K562 (cell line): Measurements from ENCODE around the gene WBP1. TPM values are rescaled to one million over a fixed set of nuclear protein-coding genes. Genes with fewer than 3 reads are reported as not detected.

Experiments used
- ATAC-seq: fragments of 200-7000 bp; cut with Tn5 transposase; 3 replicates; pipeline ENCODE4 v1.9.1; 2020; ENCODE audit warnings: moderate library complexity
- BruUV-seq: library from RNA; stranded (reverse); fragments of 400-500 nt; replicated peaks from 2 replicates; lab custom pipeline; 2021; lab: Mats Ljungman, UMichigan
- CTCF ChIA-PET: fragments of 300-600 bp; formaldehyde crosslinking; extraction: SDS; loops from one replicate; lab custom pipeline; 2021; ENCODE audit warnings: low intra/inter-chr PET ratio; lab: Yijun Ruan, JAX
- POLR2A ChIA-PET: fragments of 300-600, 350-650 bp; sonication (Branson Sonifier 250); formaldehyde crosslinking; extraction: SDS; loops from one replicate; lab custom pipeline; 2021; ENCODE audit warnings: antibody characterized with exemption, inconsistent platforms; lab: Yijun Ruan, JAX
- DNase-seq, 4 experiments: peaks; one replicate each; pipeline versions ENCODE4 v3.0.0 to v3.0.0-alpha.2; 2011 to 2018; ENCODE audit warnings: low spot score in 3 of 4, mixed read lengths in 3 of 4; ENCODE audit errors: extremely low read depth in 1 of 4
- FAIRE-seq: peaks from 2 replicates; lab custom pipeline; 2011; peaks lifted over from hg19 to GRCh38; lab: Jason Lieb, UNC
- H2AFZ ChIP-seq: 2 replicates; pipeline ENCODE4 v1.6.0; 2011; ENCODE audit warnings: low read depth, low read length, control low read depth, inconsistent platforms
- H3K27ac ChIP-seq: fragments of 200-600 bp; 3 replicates; pipeline ENCODE4 v1.8.0; 2011; ENCODE audit warnings: low read depth, mild to moderate bottlenecking, control low read depth, inconsistent platforms, low read length, moderate library complexity, mixed read lengths; ENCODE audit errors: extremely low read depth
- H3K27me3 ChIP-seq, 2 experiments: fragments of 300-600 bp in 1 of 2; 2 replicates in 1 of 2; 3 replicates in 1 of 2; pipeline versions ENCODE4 v1.6.0 to v1.8.0; 2011; ENCODE audit warnings: inconsistent platforms in 2 of 2, low read length in 2 of 2, mild to moderate bottlenecking in 1 of 2, mixed read lengths in 1 of 2, moderate library complexity in 1 of 2; ENCODE audit not compliant: control insufficient read depth in 2 of 2, insufficient read depth in 2 of 2
- H3K36me3 ChIP-seq: fragments of 300-600 bp; 3 replicates; pipeline ENCODE4 v1.8.0; 2011; ENCODE audit warnings: mild to moderate bottlenecking, low read length, inconsistent platforms; ENCODE audit not compliant: control insufficient read depth, insufficient read depth
- H3K4me1 ChIP-seq, 2 experiments: fragments of 200-600 bp in 1 of 2; replicated peaks in 1 of 2; 2 replicates in 1 of 2; 3 replicates in 1 of 2; pipeline versions ENCODE4 v1.5.1 to v1.8.0; 2011; ENCODE audit warnings: inconsistent platforms in 2 of 2, low read length in 2 of 2, mild to moderate bottlenecking in 1 of 2, mixed read lengths in 1 of 2, moderate library complexity in 1 of 2; ENCODE audit not compliant: control insufficient read depth in 2 of 2, insufficient read depth in 2 of 2
- H3K4me2 ChIP-seq: 2 replicates; pipeline ENCODE4 v1.6.1; 2011; ENCODE audit warnings: low read length, control low read depth, inconsistent platforms, mixed read lengths; ENCODE audit not compliant: insufficient read depth
- H3K4me3 ChIP-seq: fragments of 200-600 bp; sonication (generic), shearing (Covaris generic); 2 replicates; pipeline ENCODE4 v1.5.1; 2016; ENCODE audit warnings: control low read depth, inconsistent platforms
- H3K79me2 ChIP-seq: fragments of 200-600 bp; 3 replicates; pipeline ENCODE4 v1.8.0; 2011; ENCODE audit warnings: low read length, inconsistent platforms; ENCODE audit not compliant: control insufficient read depth, insufficient read depth
- H3K9ac ChIP-seq, 2 experiments: 2 replicates each; pipeline versions ENCODE4 v1.6.0 to v1.6.1; 2011; ENCODE audit warnings: low read depth in 2 of 2, low read length in 2 of 2, control low read depth in 1 of 2, inconsistent platforms in 1 of 2, mild to moderate bottlenecking in 1 of 2, mixed read lengths in 1 of 2; ENCODE audit not compliant: insufficient read depth in 1 of 2
- H3K9me1 ChIP-seq: one replicate; pipeline ENCODE4 v1.6.0; 2011; ENCODE audit warnings: inconsistent platforms, mild to moderate bottlenecking, low read length, moderate library complexity; ENCODE audit not compliant: control insufficient read depth, insufficient read depth
- H3K9me3 ChIP-seq: replicated peaks from 2 replicates; pipeline ENCODE4 v1.5.1; 2011; ENCODE audit warnings: low read depth, low read length, inconsistent platforms; ENCODE audit not compliant: control insufficient read depth, insufficient read depth
- H4K20me1 ChIP-seq: replicated peaks from 2 replicates; pipeline ENCODE4 v1.6.1; 2011; ENCODE audit warnings: low read length, inconsistent platforms, mixed read lengths; ENCODE audit not compliant: control insufficient read depth, insufficient read depth
- ILF3 ChIP-seq: fragments of 450-650 bp; IDR thresholded peaks from 2 replicates; pipeline ENCODE4 v1.6.1; 2018; ENCODE audit warnings: antibody characterized with exemption, mild to moderate bottlenecking, moderate library complexity, borderline replicate concordance
- PHB ChIP-seq: fragments of 250-450 bp; sonication (Bioruptor Pico); IDR thresholded peaks from 2 replicates; pipeline ENCODE4 v1.5.0; 2021
- RUNX1 ChIP-seq: sonication (generic); IDR thresholded peaks from 2 replicates; pipeline ENCODE4 v1.6.1; 2016; ENCODE audit warnings: antibody characterized with exemption, low read depth
- YBX1 ChIP-seq: fragments of 450-650 bp; IDR thresholded peaks from 2 replicates; pipeline ENCODE4 v1.7.1; 2016; ENCODE audit warnings: mild to moderate bottlenecking
- ZNF639 ChIP-seq, 2 experiments: fragments of 200-800 bp in 1 of 2; sonication (Bioruptor generic) in 1 of 2; sonication (generic) in 1 of 2; formaldehyde crosslinking in 1 of 2; IDR thresholded peaks in 1 of 2; conservative IDR thresholded peaks in 1 of 2; 2 replicates each; pipeline versions ENCODE4 v1.5.0 to v1.6.1; 2016 to 2020; ENCODE audit warnings: missing compliant biosample characterization in 1 of 2, missing genetic modification characterization in 1 of 2, missing genetic modification reagents in 1 of 2
- WGBS: fragments of 100-300 bp; shearing (Covaris generic); methylation state at CpG from one replicate; pipeline ENCODE4 v1.1.6; 2016; ENCODE audit warnings: low coverage, mixed read lengths; ENCODE audit not compliant: insufficient coverage; ENCODE audit errors: missing lambda C conversion rate; 5-methylcytosine and 5-hydroxymethylcytosine counted together
- in situ Hi-C: fragments of 300-500 bp; cut with MboI; formaldehyde crosslinking; loops from 4 replicates; pipeline ENCODE4 v1.15.0; 2018; ENCODE audit warnings: inconsistent platforms, mixed read lengths
- intact Hi-C: fragments of 100-400 bp; cut with micrococcal nuclease; formaldehyde crosslinking; loops from 2 replicates; pipeline ENCODE4 v1.14.2; 2022
- polyA plus RNA-seq, 8 experiments: library from polyadenylated mRNA; depleted of rRNA in 4 of 8; stranded (reverse) in 5 of 8; unstranded in 3 of 8; fragments of >200 nt; fragmentation: Nextera tagmentation in 2 of 8; fragmentation: Illumina TruSeq in 1 of 8; extraction: Ambion mirVana in 2 of 8; extraction: Trizol in 1 of 8; gene quantifications; 2 replicates each; pipeline versions ENCODE4 v1.2.1 to v1.2.3, GENCODE V29; 2011 to 2014; ENCODE audit warnings: inconsistent platforms in 1 of 8, missing spikeins in 1 of 8
- total RNA-seq, 7 experiments: library from RNA; depleted of rRNA in 6 of 7; stranded (reverse); fragments of >200 nt in 6 of 7; fragmentation: Illumina TruSeq in 2 of 7; extraction: Trizol in 2 of 7; gene quantifications; 2 replicates each; pipeline versions ENCODE4 v1.2.1 to v1.2.3, GENCODE V29; 2011 to 2021; ENCODE audit warnings: low replicate concordance in 1 of 7
- TF ChIP-seq, protein P1 (sequence below): sonication (generic); formaldehyde crosslinking; IDR thresholded peaks from 2 replicates; pipeline ENCODE4 v1.8.1; 2022; ENCODE audit warnings: missing genetic modification reagents
- TF ChIP-seq, protein P2 (sequence below), 2 experiments: fragments of 450-650 bp; formaldehyde crosslinking in 1 of 2; IDR thresholded peaks; 2 replicates each; pipeline versions ENCODE4 v1.4.0 to v1.6.1; 2014 to 2020; ENCODE audit warnings: mild to moderate bottlenecking in 2 of 2, borderline replicate concordance in 1 of 2, low read depth in 1 of 2
- TF ChIP-seq, protein P3 (sequence below): sonication (generic); formaldehyde crosslinking; IDR thresholded peaks from 2 replicates; pipeline ENCODE4 v1.5.0; 2020; ENCODE audit warnings: missing genetic modification reagents

WBP1 gene
- total and polyA plus RNA-seq, 9 of the 15 experiments (the other 6 are each of a cell fraction or from before 2014, with no cell fraction given) = 1.9 to 27.7 (median 14.2) TPM

DNA sequence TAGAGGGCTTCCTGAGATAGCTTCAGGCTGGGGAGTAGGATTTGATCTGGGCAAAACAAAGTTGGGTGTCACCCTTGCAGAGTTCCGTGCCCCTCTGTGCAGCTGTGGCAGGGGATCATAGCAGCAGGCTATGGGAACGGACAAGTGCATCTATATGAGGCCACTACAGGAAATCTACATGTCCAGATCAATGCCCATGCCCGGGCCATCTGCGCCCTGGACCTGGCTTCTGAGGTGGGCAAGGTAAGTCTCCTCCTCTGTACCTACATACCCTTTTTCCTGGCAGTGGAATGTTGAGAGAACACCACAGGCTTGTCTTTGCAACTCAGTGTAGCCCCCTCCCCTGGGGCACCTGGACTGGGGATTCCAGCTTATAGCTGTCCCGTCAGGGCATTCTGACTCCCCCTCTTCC lies 33.2 kb upstream of the WBP1 start (continued):
- no peak for TF ChIP-seq PHB (CRISPR knock-in tag)
- TF ChIP-seq, protein P1, sequence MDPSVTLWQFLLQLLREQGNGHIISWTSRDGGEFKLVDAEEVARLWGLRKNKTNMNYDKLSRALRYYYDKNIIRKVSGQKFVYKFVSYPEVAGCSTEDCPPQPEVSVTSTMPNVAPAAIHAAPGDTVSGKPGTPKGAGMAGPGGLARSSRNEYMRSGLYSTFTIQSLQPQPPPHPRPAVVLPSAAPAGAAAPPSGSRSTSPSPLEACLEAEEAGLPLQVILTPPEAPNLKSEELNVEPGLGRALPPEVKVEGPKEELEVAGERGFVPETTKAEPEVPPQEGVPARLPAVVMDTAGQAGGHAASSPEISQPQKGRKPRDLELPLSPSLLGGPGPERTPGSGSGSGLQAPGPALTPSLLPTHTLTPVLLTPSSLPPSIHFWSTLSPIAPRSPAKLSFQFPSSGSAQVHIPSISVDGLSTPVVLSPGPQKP (CRISPR knock-in tag) = no peak
- TF ChIP-seq, all 486 proteins: peak for 0

GRCh38 chr2:74425523-74425922 lies 32.7 kb upstream of the WBP1 start:
- ATAC-seq (no peak), FAIRE-seq (no peak), DNase-seq (no peak)
- H4K20me1 ChIP-seq = no peaks in the 10 kb centered on the region
- no peak overlapping the region for H3K4me3 ChIP-seq
- H3K4me1 ChIP-seq = peaks cover 3 to 27% of the 10 kb centered on the region in 2 experiments; a peak in 3 of 5 replicates
- ChIA-PET POLR2A (interaction anchor here (0.7 to 2.1 kb wide), 3 partner anchors 15 to 605 kb away, joined by 3 to 5 read pairs (median 3); no protein-coding TSS in a partner anchor), CTCF (no interaction called here)
- no peak overlapping the region for H3K4me2 ChIP-seq
- H3K27ac ChIP-seq = no peak overlapping the region
- H3K9me3 ChIP-seq = no peaks in the 10 kb centered on the region
- no peak overlapping the region for H3K9ac ChIP-seq
- no TSS peak for BruUV-seq
- H3K36me3 ChIP-seq = no peaks in the 10 kb centered on the region
- no peaks in the 10 kb centered on the region for H3K79me2 ChIP-seq
- H3K27me3 ChIP-seq = peaks cover 0 to 8% of the 10 kb centered on the region in 2 experiments; a peak in 2 of 5 replicates
- intact Hi-C loops (no loop called here), in situ Hi-C loops (no loop called here)
- WGBS = 63% methylated on average over 7 of the region's 7 CpGs
- no peaks in the 10 kb centered on the region for H3K9me1 ChIP-seq
- H2AFZ ChIP-seq = no peak overlapping the region
- TF ChIP-seq, protein P2, sequence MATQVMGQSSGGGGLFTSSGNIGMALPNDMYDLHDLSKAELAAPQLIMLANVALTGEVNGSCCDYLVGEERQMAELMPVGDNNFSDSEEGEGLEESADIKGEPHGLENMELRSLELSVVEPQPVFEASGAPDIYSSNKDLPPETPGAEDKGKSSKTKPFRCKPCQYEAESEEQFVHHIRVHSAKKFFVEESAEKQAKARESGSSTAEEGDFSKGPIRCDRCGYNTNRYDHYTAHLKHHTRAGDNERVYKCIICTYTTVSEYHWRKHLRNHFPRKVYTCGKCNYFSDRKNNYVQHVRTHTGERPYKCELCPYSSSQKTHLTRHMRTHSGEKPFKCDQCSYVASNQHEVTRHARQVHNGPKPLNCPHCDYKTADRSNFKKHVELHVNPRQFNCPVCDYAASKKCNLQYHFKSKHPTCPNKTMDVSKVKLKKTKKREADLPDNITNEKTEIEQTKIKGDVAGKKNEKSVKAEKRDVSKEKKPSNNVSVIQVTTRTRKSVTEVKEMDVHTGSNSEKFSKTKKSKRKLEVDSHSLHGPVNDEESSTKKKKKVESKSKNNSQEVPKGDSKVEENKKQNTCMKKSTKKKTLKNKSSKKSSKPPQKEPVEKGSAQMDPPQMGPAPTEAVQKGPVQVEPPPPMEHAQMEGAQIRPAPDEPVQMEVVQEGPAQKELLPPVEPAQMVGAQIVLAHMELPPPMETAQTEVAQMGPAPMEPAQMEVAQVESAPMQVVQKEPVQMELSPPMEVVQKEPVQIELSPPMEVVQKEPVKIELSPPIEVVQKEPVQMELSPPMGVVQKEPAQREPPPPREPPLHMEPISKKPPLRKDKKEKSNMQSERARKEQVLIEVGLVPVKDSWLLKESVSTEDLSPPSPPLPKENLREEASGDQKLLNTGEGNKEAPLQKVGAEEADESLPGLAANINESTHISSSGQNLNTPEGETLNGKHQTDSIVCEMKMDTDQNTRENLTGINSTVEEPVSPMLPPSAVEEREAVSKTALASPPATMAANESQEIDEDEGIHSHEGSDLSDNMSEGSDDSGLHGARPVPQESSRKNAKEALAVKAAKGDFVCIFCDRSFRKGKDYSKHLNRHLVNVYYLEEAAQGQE (IDR thresholded peaks at IDR 0.05; ENCODE audit: borderline replicate concordance) = no peak
- TF ChIP-seq, protein P2 (CRISPR knock-in tag; IDR thresholded peaks at IDR 0.05; ENCODE audit: low read depth) = no peak
- no peak for TF ChIP-seq RUNX1
- no peak for TF ChIP-seq YBX1
- TF ChIP-seq ZNF639 (CRISPR knock-in tag; conservative IDR thresholded peaks at IDR 0.05 in 1 of 2, IDR thresholded peaks at IDR 0.05 in 1 of 2) = no peak
- TF ChIP-seq, protein P3, sequence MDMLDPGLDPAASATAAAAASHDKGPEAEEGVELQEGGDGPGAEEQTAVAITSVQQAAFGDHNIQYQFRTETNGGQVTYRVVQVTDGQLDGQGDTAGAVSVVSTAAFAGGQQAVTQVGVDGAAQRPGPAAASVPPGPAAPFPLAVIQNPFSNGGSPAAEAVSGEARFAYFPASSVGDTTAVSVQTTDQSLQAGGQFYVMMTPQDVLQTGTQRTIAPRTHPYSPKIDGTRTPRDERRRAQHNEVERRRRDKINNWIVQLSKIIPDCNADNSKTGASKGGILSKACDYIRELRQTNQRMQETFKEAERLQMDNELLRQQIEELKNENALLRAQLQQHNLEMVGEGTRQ = no peak
- TF ChIP-seq ILF3 = no peak
